HG03442 (cell line): ENCODE measurements around the gene ZHX3.
A peak's percentile ranks its signal among the peaks of the same experiment; 100 is the strongest.

Experiments
- ATAC-seq: cut with Tn5 transposase; IDR thresholded peaks from one replicate; pipeline ENCODE4 v1.9.1; 2021; ENCODE audit warnings: mild to moderate bottlenecking, moderate library complexity; ENCODE audit not compliant: unreplicated experiment

Gene ZHX3, protein sequence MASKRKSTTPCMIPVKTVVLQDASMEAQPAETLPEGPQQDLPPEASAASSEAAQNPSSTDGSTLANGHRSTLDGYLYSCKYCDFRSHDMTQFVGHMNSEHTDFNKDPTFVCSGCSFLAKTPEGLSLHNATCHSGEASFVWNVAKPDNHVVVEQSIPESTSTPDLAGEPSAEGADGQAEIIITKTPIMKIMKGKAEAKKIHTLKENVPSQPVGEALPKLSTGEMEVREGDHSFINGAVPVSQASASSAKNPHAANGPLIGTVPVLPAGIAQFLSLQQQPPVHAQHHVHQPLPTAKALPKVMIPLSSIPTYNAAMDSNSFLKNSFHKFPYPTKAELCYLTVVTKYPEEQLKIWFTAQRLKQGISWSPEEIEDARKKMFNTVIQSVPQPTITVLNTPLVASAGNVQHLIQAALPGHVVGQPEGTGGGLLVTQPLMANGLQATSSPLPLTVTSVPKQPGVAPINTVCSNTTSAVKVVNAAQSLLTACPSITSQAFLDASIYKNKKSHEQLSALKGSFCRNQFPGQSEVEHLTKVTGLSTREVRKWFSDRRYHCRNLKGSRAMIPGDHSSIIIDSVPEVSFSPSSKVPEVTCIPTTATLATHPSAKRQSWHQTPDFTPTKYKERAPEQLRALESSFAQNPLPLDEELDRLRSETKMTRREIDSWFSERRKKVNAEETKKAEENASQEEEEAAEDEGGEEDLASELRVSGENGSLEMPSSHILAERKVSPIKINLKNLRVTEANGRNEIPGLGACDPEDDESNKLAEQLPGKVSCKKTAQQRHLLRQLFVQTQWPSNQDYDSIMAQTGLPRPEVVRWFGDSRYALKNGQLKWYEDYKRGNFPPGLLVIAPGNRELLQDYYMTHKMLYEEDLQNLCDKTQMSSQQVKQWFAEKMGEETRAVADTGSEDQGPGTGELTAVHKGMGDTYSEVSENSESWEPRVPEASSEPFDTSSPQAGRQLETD

DNA sequence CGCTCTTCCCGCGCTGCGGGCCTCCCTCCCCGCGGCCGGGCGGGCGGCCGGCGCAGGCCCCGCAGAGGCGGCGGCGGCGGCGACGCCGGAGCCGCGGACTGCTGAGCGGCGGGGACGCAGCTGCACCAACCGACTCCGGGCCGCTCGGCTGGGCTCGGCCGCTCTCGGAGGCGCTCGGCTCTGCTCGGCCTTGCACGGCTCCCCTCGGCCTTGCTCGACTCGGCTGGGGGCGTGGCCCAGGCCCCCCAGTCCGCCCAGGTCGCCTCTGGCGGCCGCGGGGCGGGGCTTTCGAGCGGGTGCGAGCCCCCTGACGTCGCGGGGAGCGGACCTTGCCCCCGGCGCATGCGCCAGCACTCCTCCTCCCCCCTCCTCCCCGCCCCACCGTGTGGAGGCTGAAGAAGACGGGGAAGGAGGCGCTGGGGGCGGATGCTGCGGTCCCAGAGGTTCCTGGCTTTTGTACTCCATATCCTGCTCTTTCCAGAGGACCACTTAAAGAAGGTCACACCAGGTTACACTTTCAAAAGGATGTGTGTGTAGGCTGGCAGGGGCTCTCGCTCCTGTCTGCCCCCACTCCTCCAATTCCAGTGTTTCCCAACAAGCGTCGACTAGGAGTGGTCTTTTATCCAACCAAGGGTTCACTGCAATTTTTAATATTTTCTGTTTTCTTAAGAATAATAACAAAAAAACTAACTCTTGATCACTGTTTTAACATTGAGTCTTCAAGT, at the start of gene ZHX3:
Gene ZHX3, minus strand, starts transcription at position 186 of the 725 bp plus-strand sequence. CDS start 112,815 bp downstream, outside the sequence.
- peak; percentile 95 for ATAC-seq

DNA sequence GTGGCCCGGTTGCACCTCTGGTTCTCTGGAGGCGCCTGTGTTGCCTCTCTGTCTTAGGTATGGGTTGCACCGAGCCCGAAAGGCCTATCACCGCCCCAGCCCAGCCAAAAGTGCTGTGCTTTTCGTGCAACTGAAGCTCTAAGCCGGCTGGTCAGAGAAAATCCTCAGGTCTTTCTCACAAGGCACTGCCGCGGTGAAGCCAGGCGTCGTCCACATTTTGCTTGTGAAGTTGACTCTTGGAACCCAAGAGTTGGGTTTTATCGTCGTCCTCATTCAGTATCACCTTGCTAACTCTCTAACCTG, 49.8 kb upstream of the ZHX3 start:
- ATAC-seq: no peak

DNA sequence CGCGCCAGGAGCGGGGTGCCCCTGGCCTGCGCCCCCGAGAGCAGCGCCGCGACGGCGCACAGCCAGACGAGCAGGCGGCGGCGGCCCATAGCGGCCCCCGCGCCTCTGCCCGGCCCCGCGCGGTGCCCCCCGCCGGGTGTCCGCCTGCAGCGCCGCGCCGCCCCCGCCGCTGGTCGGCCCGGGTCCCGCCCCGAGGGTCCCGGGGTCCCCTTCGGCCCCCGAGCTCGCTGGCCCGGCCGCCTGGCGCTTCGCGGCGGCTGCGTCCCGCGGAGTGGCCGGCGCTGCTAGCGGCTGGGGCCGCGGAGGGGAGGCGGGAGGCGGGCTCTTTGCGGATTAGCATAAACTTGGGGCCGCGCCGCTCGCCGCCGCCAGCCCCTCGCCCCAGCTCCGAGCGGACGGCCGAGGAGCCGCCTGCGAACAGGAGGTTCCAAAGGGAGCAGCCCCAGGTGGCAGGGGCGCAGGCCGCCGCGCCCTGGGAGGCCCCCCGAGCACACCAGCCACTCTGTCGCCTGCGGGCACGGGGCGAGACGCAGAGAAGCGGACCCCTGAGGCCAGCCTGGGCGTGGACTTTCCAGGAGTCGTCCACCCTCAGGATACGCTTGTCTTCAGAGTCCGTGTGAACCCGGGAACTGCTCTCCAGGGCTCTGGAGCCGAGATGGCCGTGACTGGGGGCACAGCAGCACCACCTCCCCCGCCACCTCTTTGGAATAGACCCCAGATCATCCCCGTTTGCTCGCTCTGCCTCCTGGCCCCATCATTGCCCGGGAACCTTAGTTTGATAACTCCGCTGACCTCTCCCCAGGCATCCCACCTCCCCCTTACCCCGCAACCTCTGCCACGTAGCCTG, 49.2 kb upstream of the ZHX3 start, which contains the start of gene EMILIN3:
Gene EMILIN3, minus strand, starts transcription at position 273 of the 847 bp plus-strand sequence. Its CDS starts 184 bp downstream, at position 89.
- no peak for ATAC-seq

DNA sequence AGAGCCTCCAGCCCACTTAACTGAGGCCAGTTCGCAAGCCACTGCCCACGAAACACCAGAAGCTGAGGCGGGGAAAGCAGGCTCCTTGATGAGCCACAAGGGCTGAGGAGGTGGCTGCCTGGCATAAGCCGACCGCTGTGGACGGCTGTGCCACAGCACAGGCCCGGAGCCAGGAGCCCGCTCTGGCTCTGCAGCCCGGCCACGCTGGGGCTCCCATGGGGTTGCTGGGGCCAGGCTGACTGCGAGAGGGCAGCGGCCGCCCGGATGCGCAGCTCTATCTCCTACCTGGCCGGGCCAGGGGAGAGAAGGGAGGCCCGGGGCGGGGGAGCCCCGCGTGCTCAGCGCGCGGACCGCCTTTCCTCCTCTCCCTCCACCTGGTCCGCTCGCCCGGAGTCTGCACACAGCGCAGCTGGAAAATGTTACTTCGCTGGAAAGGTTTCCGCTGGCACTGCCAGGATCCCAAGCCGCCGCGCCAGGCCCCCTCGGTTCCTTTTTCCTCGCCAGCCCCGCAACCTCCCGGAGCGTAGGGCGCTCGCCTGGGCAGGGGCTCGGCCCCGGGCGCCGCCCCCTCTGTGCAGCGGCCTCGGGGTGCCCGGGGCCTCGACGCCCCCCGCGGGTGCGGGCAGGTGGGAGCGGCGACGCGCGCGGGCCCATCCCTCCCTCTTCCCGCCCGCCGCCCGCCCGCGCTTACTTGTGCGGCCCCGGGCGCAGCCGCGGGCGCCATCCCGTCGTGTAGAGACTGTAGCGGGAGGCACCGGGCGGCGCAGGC, 48.4 kb upstream of the ZHX3 start:
- no peak for ATAC-seq

DNA sequence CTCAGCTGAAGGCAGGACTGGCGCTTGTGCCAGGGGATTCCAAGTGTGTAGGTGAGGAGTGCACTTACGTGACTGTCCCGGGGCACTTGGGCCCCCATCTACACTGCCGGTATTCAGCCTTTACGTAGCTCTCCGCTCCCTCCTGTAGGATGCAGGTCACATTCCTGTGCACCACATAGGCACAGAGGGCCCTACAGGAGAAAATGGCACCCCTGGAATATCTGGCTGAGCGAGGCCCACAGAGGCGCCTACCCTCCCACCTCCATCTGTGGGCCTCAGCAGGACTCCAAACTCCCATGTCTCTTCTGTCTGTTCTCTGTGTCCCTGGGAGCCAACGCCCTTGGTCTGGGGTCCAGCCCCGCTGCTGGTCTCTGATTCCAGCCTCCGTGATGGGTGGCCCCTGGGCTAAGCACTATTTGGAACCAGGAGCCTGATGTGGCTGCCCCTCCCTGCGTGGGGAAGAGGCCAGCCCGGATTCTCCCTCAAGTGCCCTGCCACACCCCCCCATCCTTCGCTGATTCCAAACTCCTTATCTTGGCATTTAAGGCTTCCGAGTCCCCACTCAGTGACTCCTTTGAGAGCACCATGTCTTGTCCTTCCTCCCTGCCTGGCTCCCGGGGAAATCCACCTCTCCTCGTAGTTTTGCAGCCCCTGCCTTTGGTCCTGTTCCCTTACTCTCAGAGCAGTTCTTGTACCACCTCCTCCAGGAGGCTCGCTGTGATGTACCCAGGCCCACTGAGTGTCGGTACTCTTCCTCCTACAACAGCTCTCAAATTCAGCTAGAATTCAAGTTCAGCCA, 47.6 kb upstream of the ZHX3 start:
- ATAC-seq: no peak

DNA sequence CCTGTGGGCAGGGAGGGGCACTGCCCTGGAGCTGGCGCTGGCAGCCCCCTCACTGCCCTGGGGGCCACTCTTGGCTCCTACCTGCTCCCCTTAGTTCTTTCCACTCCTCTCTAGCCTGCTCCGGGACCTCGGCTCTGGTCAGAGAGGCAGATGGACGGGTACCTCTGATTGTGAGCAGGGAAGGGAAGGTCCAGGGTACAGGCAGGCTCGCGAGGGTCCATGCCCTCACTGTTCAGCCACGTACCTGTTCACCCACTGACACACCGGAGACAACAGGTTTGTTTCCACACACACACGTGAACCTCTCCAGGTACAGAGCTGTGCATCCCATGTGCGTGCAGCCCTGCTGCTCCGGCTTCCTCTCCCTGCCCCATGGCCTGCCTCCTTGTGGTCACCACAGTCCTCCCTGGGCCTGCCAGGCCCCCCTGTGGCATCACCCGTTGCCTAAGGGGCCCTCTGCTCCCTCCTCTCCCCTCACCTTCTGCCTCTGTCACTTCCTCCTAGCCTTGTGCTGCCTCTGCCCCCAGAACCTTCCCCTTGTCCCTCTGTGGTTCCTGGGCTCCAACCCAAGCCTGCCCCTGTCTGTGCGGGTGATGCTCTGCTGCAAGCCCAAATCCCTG, 46.8 kb upstream of the ZHX3 start:
- no peak for ATAC-seq

DNA sequence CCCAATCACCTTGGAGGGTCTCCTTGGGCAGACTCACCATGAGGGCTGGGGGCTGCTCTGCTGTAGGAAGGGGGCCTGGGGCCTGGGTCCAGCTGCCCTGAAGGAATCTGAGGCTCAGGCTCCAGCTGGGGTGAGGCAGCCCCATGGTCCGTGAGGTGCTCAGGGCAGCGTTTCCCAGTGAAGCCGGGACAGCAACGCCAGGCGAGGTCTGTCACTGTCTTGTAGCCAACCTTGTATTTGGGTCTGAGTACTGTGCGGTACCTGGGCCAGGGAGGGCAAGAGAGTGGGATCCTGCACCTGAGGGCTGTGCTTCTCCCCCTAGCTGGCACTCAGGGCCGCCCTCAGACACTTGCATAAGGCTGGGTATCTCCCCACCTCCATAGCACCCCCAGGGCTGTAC, 46.1 kb upstream of the ZHX3 start:
- no peak for ATAC-seq

DNA sequence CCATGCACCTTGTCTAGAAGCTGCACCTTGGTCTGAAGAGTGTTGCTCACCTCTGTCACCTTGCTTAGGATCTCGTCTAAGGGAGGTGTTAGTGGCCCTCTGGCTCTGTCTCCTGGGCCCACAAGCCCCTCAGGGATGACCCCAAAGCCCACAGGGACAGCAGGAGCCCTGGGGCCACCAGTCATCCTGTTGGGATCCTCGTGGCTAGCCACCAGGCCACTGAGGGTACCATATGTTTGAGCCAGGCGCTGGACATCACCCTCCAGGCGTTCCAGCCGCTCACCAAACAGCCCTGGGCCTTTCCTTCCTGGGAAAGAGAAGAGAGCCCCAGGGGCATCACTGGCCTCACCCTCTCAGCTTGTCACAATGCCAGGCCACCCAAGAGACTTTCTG, 45.2 kb upstream of the ZHX3 start:
- ATAC-seq: no peak

DNA sequence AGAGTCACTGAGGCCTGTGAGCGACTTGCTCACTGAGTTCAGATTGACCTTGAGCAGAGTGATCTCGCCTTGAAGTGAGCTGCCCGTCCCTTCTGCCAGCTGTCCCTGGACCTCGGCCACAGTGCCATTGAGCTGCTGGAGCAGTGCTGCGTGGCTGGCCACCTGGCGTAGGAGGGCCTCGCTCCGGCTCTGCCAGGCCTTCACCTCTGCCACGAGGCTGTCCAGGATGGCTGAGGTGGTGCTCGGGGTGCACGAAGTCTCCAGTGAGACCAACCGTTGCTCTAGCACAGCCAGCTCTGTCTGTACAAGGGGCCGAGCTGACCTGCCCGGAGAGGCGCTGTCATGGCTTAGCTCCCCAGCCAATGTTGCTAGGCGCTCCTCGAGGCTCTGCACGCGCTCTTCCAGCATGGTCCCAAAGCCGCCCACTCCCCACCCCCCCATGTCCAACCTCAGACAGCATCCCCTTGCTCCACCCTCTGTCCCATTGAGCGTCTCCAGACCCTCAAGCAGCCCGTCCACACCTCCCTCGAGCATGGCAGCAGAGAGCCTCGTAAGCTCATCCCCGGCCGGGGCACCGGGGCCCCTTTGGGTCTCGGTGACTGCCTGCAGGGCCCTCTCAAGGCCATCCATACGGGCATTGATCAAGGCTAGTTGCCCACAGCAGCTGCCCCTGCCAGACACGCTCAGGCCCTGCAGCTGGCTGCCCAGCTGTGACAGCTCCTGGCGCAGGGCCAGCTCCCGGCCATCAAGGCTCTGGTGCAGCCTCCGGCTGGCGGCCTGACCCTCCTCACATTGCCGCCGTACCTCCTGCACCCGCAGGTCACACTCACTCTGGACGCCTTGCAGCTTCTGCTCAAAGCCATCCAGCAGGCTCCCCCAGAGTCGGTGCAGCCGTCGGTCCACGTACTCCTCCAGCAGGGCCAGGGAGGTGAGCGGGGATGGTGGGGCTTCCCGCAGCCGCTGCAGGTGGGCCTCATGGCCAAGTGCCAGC, 44.5 kb upstream of the ZHX3 start:
- ATAC-seq: no peak

DNA sequence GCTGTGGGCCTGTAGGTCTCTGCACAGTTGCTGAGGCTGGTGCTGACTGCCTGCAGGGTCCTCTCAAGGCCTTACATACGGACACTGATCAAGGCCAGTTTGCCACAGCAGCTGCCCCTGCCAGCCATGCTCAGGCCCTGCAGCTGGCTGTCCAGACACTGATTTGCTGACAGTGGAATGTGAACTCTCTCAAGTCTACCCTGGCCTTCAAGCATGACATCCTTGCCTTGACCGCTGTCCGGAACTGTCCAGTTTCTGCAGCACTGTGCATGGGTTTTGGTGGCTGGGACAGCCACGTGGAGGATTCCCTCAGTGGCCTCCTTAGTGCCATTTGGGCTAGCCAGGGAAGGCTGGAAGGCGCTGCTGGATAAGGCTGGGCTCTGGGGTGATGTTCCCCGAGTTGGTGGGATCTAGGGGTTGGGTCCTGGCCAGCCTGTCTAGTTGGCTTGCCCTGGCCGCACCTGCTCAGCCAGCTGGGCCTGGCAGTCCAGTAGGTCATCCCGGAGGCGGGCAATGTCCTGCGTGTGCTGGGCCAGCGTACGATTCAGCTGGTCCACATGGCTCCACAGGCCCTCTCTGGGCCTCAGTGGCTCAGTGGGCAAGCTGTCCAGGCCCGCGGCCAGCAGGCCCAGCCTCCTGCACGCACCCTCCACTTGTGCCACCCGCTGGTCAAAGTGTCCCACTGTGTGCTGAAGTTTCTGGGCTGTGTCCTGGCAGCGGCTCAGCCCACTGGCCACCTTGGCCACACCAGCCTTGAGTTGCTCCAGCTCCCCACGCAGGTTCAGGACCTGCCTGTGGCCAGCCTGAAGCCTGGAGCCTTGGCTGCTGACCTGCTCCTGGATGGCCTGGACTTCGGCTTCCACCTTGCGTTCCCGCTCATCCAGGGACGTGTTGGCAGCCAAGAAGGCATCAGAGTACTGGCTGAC, 43.6 kb upstream of the ZHX3 start:
- no peak for ATAC-seq

DNA sequence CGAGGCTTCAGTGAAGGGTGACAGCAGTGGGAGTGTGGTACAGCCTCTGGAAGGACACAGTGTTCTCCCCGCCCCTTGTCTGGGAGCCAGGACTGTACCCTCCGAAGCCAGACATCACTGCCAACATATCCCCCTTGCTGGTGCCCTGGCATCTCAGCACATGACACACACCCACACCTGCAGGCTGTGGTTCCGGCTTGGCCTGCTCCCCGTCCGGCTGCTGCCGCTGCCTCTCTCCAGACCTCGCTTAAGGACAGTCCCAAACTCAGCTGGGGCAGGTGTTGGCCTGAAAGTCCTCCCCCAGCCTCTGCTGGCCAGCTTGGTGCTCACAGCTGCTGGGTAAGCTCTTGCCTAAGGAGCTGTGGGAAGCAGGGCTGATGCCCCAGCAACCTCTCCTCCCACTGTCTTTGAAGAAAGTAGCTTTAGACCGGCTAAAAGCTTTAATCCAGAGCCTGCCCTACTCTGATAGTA, 42.0 kb upstream of the ZHX3 start:
- no peak for ATAC-seq

DNA sequence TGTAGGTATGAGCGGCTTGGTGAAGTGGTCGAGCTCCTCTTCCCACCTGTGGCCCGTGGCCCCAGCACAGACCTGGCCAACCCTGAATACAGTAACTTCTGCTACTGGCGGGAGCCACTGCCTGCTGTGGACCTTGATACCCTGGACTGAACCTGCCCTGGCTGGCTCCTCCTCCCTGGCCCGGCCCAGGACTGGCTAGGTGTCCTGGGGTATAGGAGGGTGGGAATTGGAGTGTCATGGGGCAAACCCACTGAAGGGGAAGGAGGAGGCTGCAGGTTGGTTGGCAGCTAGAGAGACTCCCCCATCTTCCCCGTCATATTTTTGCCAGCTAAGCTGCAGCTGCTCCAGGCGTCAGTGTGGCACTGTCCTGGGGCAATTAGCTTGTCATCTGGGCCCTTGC, 41.2 kb upstream of the ZHX3 start:
- ATAC-seq: no peak

DNA sequence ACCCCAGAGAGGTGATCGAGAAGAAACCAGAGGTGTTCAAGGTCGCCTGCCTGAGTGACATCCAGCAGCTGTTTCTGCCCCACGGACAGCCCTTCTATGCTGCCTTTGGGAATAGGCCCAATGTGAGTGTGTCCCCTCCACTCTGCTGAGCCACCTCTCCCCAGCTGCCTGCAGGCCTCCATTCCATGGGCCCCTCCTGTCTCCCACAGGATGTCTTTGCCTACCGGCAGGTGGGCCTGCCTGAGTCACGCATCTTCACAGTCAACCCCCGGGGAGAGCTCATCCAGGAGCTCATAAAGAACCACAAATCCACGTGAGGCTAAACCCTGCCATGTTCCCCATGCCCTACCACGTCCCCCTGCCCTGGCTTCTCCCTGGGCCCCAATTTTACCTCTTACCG, 40.7 kb upstream of the ZHX3 start:
- ATAC-seq: no peak

DNA sequence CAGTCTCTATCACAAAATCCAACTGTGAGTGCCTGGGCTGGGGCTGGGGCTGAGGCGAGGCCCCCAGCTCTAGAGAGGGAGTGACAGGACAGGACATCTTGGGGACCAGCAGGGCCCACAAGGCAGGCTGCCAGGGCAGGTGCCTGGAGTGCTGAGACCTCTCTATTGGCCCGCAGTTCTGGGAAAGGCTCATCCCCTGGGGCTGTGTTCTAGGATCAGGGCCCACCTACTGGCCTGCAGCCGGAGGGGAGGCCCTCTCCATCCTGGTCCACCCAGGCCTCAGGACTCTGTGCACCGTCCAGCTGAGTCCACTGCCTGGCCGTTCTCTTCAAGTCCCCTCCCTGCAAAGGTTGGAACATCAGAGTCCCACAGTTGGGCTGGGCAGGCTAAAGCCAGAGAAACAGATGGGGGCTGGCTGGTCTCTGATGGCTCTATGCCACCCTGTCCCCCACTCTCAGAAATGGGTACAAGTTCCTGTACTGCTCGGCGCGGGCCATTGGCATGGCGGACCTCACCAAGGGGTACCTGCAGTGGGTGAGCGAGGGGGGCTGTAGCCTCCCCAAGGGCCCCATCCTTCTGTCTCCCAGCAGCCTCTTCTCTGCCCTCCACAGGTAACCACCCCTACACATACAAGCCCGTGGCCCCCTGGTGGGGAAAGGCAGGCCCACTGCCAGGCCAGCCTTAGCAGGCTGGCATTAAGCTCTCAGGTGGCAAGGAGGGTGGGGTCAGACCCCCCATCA, 40.1 kb upstream of the ZHX3 start:
- ATAC-seq: no peak

DNA sequence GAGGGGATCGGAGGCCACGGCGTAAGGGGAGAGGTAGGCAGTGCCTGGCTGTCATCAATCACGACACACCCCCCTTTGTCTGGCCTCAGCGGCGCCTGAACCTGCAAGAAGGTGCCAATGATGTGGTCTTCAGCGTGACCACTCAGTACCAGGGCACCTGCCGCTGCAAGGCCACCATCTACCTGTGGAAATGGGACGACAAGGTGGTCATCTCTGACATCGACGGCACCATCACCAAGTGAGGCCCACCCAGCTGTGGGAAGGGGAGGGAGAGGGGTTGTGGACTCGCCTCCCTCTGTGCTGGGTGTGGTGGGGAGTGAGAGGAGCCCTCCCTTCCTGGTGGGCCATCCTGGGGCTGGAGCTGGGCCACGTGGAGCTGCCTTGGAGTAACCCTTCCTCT, 39.4 kb upstream of the ZHX3 start:
- ATAC-seq: no peak
